ENCODE results near the gene RNU5D-1. TPM values are rescaled to one million over a fixed set of nuclear protein-coding genes. Genes with fewer than 3 reads are reported as not detected.

The RNU5D-1 gene
- total and polyA plus RNA-seq, 10 of the 15 experiments (the other 5 are each of a cell fraction or from before 2014, with no cell fraction given) = not detected

DNA sequence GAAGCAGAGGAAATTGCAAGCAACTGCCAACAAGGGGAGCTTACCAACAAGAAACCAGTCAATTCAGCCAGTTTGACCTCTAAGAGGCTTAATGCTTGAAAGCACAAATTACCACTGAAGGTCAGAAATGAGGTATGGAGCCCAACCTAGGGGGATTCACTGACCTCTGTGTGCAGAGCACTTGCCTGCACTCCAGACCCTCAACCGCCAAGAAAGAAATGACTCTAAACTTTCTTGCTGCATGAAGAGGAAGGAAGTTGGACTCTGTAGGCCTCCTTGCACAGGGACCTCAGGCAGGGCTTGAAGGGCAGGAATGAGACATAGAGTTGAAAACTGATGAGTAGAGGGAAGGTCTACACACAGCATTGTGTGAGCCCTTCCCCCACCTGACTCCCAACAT is 46.4 kb downstream of the RNU5D-1 start (continued):
- TF ChIP-seq ETV6 (conservative IDR thresholded peaks at IDR 0.05 in 1 of 2, IDR thresholded peaks at IDR 0.05 in 1 of 2; ENCODE audit: borderline replicate concordance in 1 of 2, low read depth in 1 of 2) = peak in 1 of 2 experiments; percentile 95; a peak in 2 of 4 replicates
- TF ChIP-seq CBX5 (IDR thresholded peaks at IDR 0.05; ENCODE audit: low read depth) = 0 out of 2 replicates have a peak, but pooled peaks have one; percentile 56
- no peak for TF ChIP-seq SMC3 (IDR thresholded peaks at IDR 0.05; ENCODE audit: borderline replicate concordance, low read length)
- 0 out of 2 replicates have a peak, but pooled peaks have one; percentile 47 for TF ChIP-seq TCF7 (IDR thresholded peaks at IDR 0.05; ENCODE audit: borderline replicate concordance)
- TF ChIP-seq MXI1 (IDR thresholded peaks at IDR 0.05; ENCODE audit: low read depth, low read length) = no peak
- TF ChIP-seq ZSCAN29 (IDR thresholded peaks at IDR 0.05) = no peak
- no peak for TF ChIP-seq MYC (IDR thresholded peaks at IDR 0.05; ENCODE audit: insufficient read depth, insufficient read length, insufficient replicate concordance, low read length, severe bottlenecking)
- 0 out of 2 replicates have a peak, but pooled peaks have one; percentile 44 for TF ChIP-seq NR2C1 (IDR thresholded peaks at IDR 0.05)
- TF ChIP-seq CBFB (IDR thresholded peaks at IDR 0.05; ENCODE audit: low read depth) = peak; percentile 79; the same call in 1 of the 2 replicates
- TF ChIP-seq GATAD2B (conservative IDR thresholded peaks at IDR 0.05; ENCODE audit: low read depth) = no peak
- TF ChIP-seq YY1 (IDR thresholded peaks at IDR 0.05; ENCODE audit: low read depth, low read length) = 0 out of 2 replicates have a peak, but pooled peaks have one; percentile 10
- TF ChIP-seq CHD2 (IDR thresholded peaks at IDR 0.05; ENCODE audit: borderline replicate concordance, low read depth, low read length) = no peak
- TF ChIP-seq, protein P1, sequence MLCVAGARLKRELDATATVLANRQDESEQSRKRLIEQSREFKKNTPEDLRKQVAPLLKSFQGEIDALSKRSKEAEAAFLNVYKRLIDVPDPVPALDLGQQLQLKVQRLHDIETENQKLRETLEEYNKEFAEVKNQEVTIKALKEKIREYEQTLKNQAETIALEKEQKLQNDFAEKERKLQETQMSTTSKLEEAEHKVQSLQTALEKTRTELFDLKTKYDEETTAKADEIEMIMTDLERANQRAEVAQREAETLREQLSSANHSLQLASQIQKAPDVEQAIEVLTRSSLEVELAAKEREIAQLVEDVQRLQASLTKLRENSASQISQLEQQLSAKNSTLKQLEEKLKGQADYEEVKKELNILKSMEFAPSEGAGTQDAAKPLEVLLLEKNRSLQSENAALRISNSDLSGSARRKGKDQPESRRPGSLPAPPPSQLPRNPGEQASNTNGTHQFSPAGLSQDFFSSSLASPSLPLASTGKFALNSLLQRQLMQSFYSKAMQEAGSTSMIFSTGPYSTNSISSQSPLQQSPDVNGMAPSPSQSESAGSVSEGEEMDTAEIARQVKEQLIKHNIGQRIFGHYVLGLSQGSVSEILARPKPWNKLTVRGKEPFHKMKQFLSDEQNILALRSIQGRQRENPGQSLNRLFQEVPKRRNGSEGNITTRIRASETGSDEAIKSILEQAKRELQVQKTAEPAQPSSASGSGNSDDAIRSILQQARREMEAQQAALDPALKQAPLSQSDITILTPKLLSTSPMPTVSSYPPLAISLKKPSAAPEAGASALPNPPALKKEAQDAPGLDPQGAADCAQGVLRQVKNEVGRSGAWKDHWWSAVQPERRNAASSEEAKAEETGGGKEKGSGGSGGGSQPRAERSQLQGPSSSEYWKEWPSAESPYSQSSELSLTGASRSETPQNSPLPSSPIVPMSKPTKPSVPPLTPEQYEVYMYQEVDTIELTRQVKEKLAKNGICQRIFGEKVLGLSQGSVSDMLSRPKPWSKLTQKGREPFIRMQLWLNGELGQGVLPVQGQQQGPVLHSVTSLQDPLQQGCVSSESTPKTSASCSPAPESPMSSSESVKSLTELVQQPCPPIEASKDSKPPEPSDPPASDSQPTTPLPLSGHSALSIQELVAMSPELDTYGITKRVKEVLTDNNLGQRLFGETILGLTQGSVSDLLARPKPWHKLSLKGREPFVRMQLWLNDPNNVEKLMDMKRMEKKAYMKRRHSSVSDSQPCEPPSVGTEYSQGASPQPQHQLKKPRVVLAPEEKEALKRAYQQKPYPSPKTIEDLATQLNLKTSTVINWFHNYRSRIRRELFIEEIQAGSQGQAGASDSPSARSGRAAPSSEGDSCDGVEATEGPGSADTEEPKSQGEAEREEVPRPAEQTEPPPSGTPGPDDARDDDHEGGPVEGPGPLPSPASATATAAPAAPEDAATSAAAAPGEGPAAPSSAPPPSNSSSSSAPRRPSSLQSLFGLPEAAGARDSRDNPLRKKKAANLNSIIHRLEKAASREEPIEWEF (IDR thresholded peaks at IDR 0.05; ENCODE audit: insufficient replicate concordance, low read depth, low read length) = no peak
- TF ChIP-seq MYB (IDR thresholded peaks at IDR 0.05; ENCODE audit: borderline replicate concordance, low read depth, low read length) = no peak
- no peak for TF ChIP-seq STAT3 (IDR thresholded peaks at IDR 0.05; ENCODE audit: low read depth, low read length)
- TF ChIP-seq FOXM1 (IDR thresholded peaks at IDR 0.05; ENCODE audit: low read depth, low read length) = peak; percentile 92
- TF ChIP-seq, protein P2, sequence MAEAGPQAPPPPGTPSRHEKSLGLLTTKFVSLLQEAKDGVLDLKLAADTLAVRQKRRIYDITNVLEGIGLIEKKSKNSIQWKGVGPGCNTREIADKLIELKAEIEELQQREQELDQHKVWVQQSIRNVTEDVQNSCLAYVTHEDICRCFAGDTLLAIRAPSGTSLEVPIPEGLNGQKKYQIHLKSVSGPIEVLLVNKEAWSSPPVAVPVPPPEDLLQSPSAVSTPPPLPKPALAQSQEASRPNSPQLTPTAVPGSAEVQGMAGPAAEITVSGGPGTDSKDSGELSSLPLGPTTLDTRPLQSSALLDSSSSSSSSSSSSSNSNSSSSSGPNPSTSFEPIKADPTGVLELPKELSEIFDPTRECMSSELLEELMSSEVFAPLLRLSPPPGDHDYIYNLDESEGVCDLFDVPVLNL (IDR thresholded peaks at IDR 0.05; ENCODE audit: low read depth, low read length) = no peak
- TF ChIP-seq, protein P3, sequence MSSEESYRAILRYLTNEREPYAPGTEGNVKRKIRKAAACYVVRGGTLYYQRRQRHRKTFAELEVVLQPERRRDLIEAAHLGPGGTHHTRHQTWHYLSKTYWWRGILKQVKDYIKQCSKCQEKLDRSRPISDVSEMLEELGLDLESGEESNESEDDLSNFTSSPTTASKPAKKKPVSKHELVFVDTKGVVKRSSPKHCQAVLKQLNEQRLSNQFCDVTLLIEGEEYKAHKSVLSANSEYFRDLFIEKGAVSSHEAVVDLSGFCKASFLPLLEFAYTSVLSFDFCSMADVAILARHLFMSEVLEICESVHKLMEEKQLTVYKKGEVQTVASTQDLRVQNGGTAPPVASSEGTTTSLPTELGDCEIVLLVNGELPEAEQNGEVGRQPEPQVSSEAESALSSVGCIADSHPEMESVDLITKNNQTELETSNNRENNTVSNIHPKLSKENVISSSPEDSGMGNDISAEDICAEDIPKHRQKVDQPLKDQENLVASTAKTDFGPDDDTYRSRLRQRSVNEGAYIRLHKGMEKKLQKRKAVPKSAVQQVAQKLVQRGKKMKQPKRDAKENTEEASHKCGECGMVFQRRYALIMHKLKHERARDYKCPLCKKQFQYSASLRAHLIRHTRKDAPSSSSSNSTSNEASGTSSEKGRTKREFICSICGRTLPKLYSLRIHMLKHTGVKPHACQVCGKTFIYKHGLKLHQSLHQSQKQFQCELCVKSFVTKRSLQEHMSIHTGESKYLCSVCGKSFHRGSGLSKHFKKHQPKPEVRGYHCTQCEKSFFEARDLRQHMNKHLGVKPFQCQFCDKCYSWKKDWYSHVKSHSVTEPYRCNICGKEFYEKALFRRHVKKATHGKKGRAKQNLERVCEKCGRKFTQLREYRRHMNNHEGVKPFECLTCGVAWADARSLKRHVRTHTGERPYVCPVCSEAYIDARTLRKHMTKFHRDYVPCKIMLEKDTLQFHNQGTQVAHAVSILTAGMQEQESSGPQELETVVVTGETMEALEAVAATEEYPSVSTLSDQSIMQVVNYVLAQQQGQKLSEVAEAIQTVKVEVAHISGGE (CRISPR knock-in tag; IDR thresholded peaks at IDR 0.05) = no peak
- peak; percentile 33; the same call in 1 of the 2 replicates for TF ChIP-seq RAD21 (IDR thresholded peaks at IDR 0.05; ENCODE audit: insufficient read depth, low read depth, low read length)
- no peak for TF ChIP-seq ZNF622 (IDR thresholded peaks at IDR 0.05)
- TF ChIP-seq BACH1 (IDR thresholded peaks at IDR 0.05; ENCODE audit: borderline replicate concordance) = no peak
